ENCODE results near the gene LRRC75B. TPM values are rescaled to one million over a fixed set of nuclear protein-coding genes. Genes with fewer than 3 reads are reported as not detected.

Gene LRRC75B
- total RNA-seq, 1 experiment from 2014 or later: 2.2 TPM

DNA sequence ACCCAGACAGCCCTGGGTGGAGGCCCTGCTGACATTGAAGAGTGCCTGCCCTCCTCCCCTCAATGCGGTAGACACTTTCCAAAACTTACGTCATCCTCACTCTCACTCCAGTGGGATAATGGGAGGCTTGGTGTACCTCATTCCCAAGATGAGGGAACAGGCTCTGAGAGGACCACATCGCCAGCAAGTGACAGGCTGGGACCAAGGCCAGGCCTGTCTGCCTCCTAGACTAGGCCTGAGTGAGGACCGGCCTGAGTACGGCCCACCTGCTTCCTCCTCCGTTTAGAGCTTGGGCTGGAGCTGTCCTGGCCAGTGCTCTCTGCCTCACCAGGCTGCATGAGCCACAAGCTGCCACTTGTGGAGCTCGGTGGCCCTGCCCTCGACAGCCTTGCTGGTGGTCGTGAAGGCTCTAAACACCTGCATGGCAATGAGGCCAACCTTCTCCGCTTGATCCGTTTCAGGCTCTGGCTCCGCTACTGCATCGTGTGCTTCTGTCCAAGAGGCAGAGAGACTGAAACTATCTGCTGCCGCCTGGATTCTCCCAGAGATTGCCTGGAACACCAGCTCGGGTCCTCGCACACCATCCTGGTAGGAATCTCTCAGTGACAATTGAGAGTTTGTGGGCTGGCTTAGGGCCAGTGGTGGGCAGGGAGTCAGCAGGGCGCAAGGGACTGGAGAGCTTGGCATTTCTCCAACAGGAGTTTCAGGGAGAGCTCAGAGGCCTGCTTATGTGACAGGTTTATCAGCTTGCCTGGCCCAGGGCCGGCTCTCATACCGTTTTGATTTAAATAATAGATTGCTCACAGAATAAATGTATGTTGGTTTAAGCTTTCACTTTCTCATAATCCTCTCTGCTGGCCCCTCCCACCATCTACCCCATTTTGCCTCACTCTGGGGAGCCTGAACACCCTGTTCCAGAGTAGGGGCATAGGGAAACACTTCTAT, 9.4 kb downstream of the LRRC75B start:
- Histone ChIP-seq H3K27me3 (ENCODE audit: insufficient read depth, low read depth) (no peaks in the 10 kb centered on the region), H3K27ac (no peak overlapping the region), H2AFZ (no peak overlapping the region), H3K79me2 (ENCODE audit: low read depth) (no peaks in the 10 kb centered on the region), H3K4me3 (no peak overlapping the region), H3K4me2 (no peak overlapping the region), H3K9me2 (ENCODE audit: insufficient read depth) (no peaks in the 10 kb centered on the region), H3K36me3 (ENCODE audit: low read depth) (no peaks in the 10 kb centered on the region), H3K9me3 (ENCODE audit: insufficient read depth, low read depth) (no peaks in the 10 kb centered on the region), H3K4me1 (replicated peaks; ENCODE audit: insufficient read depth) (peaks cover 6% of the 10 kb centered on the region), H3F3A (ENCODE audit: insufficient read depth, low read depth) (peaks cover 7% of the 10 kb centered on the region; the same call in 1 of the 2 replicates), H4K20me1 (ENCODE audit: insufficient read depth) (no peaks in the 10 kb centered on the region; the same call in 1 of the 2 replicates)
- no TSS peak for BruUV-seq (replicated peaks)
- ChIA-PET POLR2A (ENCODE audit: unreplicated experiment) (interaction anchor here (0.5 kb wide), 1 partner anchor 689 kb away, joined by 5 read pairs; the partner anchor contains the start of gene MIF), CTCF (no interaction called here)
- DNase-seq: peak in 1 of 2 experiments; percentile 31
- TF ChIP-seq EZH2 (IDR thresholded peaks at IDR 0.05; ENCODE audit: low read depth): no peak
- TF ChIP-seq CTCF (conservative IDR thresholded peaks at IDR 0.05): no peak
- intact Hi-C loops (cut with micrococcal nuclease; ENCODE audit: unreplicated experiment): no loop called here

DNA sequence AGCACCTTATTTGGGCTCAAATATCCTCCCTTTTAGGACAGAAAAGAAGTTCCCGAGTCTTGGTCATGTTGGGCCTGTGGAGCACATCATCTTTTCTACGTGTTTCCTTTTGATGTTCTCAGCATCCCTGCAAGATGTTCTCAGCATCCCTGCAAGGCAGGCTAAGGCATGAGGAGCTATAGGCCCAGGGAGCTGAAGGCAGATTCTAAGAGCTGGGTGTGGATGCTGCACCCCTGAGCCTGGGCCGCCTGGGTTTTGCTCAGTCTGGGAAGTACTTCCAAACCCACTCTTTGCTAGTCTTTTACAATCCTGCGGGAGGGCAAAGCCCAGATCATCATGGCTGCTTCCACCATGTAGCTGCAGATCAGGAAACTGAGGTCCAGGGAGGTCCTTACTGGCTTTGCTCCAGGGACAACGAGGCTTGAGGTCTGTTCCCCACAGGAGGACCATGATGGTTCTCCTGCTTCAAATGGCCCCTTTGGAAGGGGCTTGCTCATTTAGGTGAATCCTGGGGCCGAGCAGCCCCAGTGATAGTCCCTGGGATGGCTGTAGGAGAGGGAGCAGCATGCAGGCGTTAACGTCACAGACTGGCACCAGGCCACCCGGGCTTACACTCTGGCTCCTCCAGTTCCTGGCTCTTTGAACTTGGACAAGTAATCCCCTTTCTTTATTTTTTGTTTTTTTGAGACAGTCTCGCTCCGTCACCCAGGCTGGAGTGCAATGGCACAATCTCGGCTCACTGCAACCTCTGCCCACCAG, 10.6 kb downstream of the LRRC75B start:
- ChIA-PET POLR2A (ENCODE audit: unreplicated experiment) (no interaction called here), CTCF (no interaction called here)
- no peaks in the 10 kb centered on the region for H3K9me3 ChIP-seq (ENCODE audit: insufficient read depth, low read depth)
- H3K27me3 ChIP-seq (ENCODE audit: insufficient read depth, low read depth): no peaks in the 10 kb centered on the region
- no TSS peak for BruUV-seq (replicated peaks)
- H2AFZ ChIP-seq: no peak overlapping the region
- no peaks in the 10 kb centered on the region for H3K36me3 ChIP-seq (ENCODE audit: low read depth)
- intact Hi-C loops (cut with micrococcal nuclease; ENCODE audit: unreplicated experiment): no loop called here
- no peak for DNase-seq
- H3K79me2 ChIP-seq (ENCODE audit: low read depth): no peaks in the 10 kb centered on the region
- H3K4me1 ChIP-seq (replicated peaks; ENCODE audit: insufficient read depth): no peaks in the 10 kb centered on the region
- TF ChIP-seq CTCF (conservative IDR thresholded peaks at IDR 0.05): no peak
- TF ChIP-seq EZH2 (IDR thresholded peaks at IDR 0.05; ENCODE audit: low read depth): no peak
- no peak overlapping the region for H3K27ac ChIP-seq
- H3K4me2 ChIP-seq: no peak overlapping the region
- no peaks in the 10 kb centered on the region for H3K9me2 ChIP-seq (ENCODE audit: insufficient read depth)
- H3F3A ChIP-seq (ENCODE audit: insufficient read depth, low read depth): peaks cover 19% of the 10 kb centered on the region
- no peak overlapping the region for H3K4me3 ChIP-seq
- no peaks in the 10 kb centered on the region; the same call in 1 of the 2 replicates for H4K20me1 ChIP-seq (ENCODE audit: insufficient read depth)

GRCh38 chr22:24580276-24580675, 12.6 kb downstream of the LRRC75B start:
- peak in 1 of 2 experiments; percentile 43 for DNase-seq
- no TSS peak for BruUV-seq (replicated peaks)
- no peaks in the 10 kb centered on the region for H3K27me3 ChIP-seq (ENCODE audit: insufficient read depth, low read depth)
- H3K4me3 ChIP-seq: no peak overlapping the region
- no peak overlapping the region for H3K27ac ChIP-seq
- no peaks in the 10 kb centered on the region for H3K36me3 ChIP-seq (ENCODE audit: low read depth)
- H3K9me3 ChIP-seq (ENCODE audit: insufficient read depth, low read depth): no peaks in the 10 kb centered on the region
- H3K4me1 ChIP-seq (replicated peaks; ENCODE audit: insufficient read depth): no peaks in the 10 kb centered on the region
- no peak for TF ChIP-seq CTCF (conservative IDR thresholded peaks at IDR 0.05)
- TF ChIP-seq EZH2 (IDR thresholded peaks at IDR 0.05; ENCODE audit: low read depth): no peak
- H3K9me2 ChIP-seq (ENCODE audit: insufficient read depth): no peaks in the 10 kb centered on the region
- H3K4me2 ChIP-seq: no peak overlapping the region
- ChIA-PET CTCF (no interaction called here), POLR2A (ENCODE audit: unreplicated experiment) (no interaction called here)
- intact Hi-C loops (cut with micrococcal nuclease; ENCODE audit: unreplicated experiment): no loop called here
- peaks cover 6% of the 10 kb centered on the region for H4K20me1 ChIP-seq (ENCODE audit: insufficient read depth)
- peaks cover 23% of the 10 kb centered on the region for H3F3A ChIP-seq (ENCODE audit: insufficient read depth, low read depth)
- no peaks in the 10 kb centered on the region for H3K79me2 ChIP-seq (ENCODE audit: low read depth)
- H2AFZ ChIP-seq: no peak overlapping the region
